Measurements from ENCODE around the gene SEMA4D.
A peak's percentile ranks its signal among the peaks of the same experiment; 100 is the strongest.
"Not testable (repeated sequence)": the region's sequence is repeated elsewhere in the genome, so short reads cannot be mapped to it uniquely, and the experiment has no call there.

The SEMA4D gene

DNA sequence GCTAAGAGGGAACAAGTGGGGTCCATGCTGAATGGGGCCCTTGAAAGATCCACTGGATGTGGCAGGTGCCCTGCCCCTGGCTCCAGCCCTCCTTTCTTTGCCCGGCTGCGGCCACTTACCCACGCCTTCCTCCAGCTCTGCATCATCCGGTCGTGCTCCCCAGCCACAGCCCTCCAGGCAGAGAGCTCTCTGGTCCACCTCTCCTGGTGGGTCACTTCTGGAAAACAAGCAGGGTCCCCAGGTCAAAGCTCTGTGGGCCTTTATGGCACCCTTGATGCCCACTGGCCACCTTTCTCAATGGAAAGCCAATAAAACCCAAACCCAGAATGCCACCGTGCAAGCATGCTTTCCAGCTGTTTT lies 134.6 kb downstream of the SEMA4D start:
- DNase-seq = no peak

DNA sequence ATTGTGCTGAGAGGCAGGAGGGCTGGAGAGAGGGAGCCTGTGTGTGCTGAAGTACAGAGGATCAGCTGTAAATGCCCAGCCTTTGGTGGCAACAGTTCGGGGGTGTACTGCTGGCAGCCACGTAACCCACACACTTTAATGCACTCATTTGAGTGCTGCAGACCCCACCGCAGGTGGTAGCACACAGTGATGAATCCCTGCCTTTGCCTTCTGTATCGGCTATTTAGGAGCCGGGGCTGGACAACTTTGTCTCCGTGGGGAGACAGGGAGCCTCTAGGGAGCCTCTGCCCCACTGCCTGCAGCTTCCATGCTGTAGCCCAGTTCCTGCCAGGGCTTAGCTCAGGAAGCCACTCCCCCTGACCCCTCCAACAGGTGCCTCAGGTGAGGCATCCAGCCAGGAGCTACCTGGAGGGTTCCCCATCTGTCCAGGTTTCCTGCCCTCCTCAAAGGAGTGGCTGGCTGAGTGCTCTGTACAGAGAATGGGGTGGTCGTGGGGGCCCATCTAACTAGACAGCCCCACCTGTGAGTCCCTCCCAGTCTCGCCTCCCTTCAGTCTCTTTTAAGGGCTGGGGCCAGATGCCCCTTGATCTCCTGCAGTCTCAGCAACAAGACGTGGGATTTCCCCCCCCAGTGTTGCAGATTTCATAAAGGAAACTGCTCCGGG lies 135.1 kb downstream of the SEMA4D start:
- no peak for DNase-seq

DNA sequence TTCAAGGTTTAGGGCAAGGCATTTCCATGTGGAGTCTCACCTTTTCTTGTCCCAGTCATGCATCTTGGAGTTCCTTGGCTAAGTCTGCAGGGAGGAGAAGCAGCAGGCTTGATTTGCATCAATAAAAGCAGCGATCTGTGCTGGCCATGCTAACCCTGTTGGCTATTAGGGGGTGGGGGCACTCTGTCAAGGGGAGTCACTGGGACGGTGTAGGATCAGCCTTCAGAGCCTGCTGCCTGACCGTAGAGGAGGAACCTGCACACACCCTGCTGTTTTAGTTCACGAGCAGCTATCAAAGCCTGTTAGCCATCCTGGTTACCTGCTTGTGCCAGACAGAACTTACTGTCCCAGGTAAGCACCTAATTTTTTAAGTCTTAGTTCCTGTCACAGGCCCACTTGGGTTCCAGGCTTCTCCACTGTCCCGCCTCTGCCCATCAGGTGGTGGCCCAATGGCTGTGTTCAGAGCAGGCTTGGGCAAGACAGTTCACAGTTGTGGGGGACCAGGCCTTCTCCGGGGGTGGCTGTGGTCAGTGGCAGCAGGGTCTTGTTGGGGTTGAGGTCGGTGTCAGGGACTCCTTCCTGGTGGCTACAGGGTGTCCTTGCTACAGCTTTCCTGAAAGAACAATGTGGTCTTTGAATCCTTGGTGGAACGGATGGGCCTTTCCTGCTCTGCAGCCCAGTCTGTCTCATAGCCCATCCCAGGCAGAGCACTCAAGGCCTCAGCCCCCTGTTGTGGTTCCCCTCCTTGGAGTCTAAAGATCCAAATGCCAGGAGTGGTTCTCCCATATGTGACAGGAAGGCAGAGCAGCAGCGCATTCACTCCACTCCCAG lies 135.9 kb downstream of the SEMA4D start:
- no peak for DNase-seq

DNA sequence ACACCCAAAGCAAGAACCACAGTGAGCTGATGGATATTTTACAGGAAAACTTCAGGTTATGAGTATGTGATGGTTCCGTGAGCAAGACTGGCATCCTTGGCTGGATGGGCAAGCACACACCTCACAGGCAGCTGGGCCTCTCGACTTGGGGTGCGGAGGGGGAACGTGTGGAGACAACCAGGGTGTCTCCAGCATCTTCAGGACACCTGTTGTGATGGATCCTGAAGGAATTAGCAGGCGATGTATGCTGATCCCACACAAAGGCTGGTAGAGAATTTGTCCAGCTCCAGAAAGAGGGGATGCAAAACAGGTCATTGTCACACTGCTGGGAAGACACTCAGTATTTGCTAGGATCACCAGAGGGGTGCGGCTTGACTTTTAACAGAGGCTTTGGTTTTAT lies 136.9 kb downstream of the SEMA4D start:
- DNase-seq = no peak

DNA sequence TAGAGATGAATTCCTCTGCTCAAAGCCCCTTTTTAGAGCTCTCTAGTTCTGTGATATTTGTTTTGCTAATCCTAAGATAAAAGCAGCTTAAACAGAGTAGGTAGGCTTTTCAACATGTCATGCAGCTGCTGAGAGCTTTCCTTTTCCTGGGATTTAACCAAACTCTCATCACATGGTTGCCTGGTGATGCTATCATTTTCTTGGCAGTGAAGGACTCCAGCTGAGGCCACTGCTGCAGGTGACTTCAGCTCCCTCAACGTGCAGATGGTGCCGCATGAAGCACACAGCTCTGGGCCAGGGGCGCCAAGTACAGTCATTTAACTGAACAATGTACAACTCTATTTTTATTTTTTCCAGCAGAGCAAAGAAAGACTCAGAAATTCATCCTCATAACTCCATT lies 137.4 kb downstream of the SEMA4D start:
- DNase-seq = no peak

DNA sequence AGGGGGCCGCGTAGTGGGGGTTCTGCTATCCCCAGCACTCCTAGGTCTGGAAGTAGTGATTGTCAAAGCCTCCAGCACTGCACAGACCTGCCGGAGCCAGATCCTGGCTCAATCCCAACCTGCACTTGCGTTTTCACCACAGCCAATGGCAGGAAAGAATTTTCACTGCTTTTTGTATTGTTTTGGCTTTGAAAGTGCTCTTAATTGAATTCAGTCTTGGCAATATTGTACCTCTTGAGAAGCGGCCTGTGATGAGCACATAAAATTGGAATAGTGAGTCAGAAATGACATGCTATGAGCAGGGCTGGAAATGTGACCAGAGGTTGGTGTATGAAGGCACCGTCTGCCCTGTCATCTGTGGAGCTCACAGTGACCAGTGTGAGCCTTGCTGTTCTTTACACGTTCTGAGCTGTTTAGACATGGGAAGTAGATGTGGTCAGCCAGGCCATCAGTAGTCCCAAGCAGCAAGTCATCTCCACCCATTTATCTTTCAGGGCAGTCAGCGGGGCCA lies 138.1 kb downstream of the SEMA4D start:
- no peak for DNase-seq

DNA sequence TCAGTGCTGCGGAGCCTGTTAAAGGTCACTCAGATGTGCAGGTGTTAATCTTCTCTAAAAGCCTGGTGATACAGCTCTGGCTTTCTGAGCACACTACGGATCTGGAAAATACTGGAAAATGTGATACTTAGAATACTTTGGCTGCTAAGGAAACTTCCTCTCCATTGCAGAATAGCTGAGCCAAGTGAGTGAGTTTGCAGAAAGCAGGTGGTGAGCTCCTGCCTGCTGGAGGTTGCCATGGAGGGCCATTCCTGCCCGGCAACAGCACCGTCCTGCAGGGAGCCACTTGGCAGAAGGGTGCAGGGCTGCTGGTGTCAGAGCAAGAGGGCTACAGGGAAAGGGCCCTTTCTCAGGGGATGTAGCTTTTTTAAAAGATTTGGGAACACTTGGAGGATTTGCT lies 138.9 kb downstream of the SEMA4D start:
- DNase-seq = no peak

DNA sequence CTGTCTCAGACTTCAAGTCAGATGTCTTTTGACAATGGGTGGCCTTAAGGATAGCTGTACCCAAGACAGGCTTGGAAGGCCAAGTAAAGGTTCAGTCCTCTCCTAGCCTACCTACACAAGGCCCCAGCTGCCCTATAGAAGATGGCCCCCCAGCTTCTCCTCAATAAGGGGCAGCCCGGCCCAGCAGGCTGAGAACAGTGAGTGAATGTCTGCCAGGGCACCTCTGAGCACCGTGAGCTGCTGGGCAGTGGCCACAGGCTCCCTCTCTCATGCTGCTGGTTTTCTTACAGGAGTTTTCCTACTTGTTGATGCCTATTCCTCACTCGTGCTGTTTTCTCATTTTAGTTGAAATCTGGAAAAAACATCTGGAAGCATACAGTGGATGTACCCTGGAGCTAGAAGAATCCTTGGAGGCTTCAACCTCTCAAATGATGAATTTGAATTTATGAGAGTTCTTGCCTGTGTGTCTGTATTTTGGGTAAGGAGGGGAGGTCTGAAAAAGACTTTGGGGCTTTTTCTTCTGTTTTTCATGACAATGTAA lies 139.5 kb downstream of the SEMA4D start:
- DNase-seq = no peak

DNA sequence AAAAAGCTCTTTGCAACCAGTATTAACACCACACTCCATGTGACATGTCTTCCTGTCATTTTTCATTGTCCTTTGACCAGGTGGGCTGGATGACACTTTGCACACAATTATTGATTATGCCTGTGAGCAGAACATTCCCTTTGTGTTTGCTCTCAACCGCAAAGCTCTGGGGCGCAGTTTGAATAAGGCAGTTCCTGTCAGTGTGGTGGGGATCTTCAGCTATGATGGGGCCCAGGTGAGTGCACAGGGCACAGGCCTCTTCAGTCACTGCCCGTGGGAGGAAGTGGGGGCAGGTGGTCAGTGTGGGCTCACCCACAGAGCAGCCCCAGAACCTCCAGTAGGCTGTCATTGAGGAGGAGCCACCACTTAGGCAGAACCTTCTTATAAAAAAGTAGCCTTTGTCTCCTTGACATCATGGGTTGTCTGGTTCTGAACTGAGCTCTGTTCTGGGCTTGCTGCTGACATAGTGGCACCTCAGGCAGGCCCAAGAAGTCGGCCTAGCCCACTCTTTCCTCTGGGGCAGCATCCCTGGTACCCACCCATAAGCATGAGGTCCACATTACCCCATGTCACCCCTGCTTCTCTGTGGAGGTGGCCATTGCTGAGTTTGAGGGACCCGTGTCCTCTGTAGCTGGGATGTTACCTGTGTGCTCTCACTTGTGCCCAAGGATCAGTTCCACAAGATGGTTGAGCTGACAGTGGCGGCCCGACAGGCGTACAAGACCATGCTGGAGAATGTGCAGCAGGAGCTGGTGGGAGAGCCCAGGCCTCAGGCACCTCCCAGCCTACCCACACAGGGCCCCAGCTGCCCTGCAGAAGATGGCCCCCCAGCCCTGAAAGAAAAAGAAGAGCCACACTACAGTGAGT lies 140.3 kb downstream of the SEMA4D start:
- no peak for DNase-seq

DNA sequence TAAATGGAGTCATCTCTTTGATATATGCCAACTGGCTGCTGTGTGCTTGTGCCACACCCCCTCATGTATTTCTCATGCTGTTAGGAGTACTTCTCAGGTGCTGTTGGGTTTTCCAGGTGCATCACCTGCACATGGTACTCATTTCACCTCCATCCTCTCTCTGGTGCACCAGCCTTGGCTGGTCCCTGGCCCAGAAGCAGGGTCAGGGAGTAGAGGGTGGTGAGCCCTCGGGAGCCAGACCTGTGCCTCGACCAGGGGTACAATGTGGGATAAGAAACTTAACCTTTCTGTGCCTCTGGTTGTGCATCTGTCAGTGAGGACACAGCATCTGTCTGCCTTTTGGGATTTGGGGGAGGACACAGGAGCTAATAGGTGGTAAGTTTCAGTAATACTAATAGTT lies 141.1 kb downstream of the SEMA4D start:
- no peak for DNase-seq

DNA sequence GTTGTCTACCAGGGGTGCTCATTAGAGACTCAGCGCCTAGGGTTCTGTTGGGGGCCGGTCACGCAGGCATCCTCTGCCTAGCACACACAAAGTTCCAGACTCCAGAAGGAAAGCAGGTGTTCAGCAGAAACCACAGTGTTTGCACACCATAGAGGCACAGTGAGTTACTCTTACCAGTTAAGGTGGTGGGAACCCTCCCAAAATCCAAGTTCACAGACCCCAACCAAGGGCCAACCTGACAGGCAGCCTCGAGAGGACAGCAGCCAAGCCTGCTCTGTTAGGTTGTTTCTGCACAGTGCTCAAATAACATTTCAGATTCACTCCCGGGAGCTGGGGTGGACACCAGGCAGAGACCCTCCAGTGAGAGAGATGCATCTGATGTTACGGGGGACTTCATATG lies 143.4 kb downstream of the SEMA4D start:
- DNase-seq = no peak

DNA sequence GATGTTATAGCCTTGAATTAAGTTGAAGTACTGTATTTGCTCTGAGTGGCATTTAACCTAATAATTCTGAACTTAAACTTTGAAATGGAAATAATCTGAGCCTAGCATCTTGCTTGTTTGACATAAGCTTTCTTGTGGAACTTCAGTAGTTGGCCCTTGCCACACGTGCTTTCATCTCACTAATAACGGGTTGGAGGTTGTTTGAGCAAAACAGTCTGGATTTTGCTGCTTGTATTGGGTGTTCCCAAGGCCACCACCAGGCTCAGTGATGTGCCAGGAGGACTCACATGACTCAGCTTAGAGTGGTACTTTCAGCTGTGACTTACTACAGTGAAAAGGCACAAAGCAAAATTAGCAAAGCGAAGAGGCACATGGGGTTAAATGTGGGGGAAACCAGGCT lies 143.9 kb downstream of the SEMA4D start:
- DNase-seq = no peak

DNA sequence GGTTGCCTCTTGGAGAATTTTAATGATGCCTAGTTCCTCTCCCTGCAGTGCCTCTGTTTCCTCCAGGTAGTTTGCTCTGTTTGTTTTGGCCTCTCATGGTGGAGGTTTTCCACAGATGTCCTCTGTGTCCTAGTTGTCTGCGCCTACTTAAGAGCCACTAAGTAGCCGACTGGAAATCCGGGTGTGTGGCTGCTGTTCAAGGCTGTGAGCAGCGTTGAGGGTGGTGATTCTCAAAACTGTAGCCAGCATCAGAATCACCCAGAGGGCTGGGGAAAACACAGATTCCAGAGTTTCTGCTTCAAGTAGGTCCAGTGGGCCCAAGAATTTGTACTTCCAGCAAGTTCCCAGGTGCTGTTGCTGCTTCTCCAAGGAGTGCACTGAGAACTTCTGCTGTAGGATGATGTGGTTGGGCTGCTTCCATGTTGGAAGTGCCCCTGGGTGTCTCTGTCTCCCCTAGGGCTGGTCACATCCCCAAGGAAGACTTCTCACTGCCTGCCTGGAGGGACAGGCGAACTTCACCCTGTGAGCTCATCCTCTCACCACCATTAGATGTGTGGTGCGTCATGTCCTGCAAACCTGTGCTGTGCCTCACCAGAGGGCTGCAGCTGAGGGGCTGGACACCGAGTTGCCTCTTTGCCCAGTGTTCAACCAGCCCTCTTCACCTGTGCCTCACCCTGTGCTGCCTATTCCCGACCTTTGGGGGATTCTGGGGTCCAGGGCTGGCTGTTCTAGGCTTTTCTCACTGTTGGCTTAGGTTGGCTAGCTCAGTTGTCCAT lies 144.9 kb downstream of the SEMA4D start:
- DNase-seq = no peak

DNA sequence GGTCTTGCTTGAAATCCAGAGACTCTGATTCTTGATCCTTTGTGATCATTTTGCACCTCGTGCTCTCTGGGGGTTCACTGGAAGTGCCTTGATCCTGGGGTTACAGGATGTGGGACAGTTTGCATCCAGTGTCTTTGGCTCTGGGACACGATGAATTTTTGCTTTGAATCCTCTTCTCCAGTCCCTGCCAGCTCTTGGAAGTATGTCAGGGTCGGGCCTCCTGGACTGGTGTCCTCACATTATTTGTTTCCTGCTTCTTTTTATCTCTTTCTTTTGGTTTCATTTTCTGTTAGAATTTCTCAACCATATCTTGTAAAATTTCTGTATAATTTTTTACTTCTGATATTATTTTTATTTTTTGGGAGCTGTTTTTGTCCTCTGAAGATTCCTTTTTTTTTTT lies 145.5 kb downstream of the SEMA4D start:
- peak; percentile 27 for DNase-seq

DNA sequence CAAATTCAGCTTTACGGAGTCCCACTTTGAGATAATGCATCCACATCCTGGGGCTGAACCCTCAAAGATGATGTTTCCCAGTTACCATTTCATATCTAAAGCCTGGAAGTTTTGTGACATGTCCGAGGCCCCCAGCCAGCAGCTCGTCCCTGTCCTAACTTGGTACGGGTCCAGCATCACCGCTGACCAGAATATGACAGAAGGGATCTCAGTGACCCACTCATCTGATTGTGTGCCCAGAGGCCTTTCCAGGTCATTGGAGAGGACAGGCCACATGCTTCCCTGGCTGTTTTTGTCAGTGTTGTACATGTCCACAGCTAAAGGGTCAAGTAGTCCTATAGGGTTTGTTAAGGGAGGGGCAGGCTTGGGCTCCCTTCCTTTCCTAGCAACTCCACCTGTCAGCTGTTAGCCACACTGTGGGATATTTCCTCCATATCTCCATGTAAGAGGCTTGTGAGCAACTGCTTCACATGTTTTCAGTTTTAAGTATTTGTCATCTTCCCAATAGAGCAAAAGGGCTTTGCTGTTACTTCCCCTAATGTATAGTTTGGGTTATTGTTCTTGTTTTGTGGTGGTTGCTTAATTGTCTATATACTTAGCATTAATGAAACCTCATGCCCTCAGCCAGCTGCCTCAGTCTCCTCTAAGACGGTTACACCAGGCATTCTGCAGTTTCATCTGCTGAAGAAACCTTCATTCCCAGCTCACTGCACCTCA lies 146.2 kb downstream of the SEMA4D start:
- peak; percentile 65 for DNase-seq

DNA sequence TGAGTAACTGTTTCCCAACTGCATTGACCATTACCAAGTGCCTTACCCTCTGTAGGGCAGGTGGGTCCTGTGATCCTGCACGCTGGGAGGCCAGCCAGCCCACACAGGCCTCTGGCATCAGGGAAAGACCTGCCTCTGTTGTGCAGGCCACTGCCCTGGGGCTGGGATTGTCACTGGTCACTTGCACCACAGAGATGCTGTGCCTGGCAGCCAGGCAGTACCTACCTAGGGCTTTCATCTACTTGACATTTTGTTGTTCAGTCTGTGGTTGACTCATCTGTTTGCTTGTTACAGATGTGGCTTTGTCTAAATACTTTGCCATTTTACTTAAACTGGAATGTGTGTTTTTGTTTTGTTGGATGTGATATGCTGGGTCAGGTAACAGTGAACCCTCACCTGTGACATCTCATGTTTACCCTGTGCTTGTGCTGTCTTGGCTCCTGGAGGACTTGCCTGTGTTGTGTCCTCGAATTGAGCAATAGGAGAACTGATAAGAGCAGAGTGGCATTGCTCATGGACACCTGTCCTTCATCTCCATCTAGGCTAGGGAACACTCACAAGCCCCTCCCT lies 146.8 kb downstream of the SEMA4D start:
- DNase-seq = no peak

DNA sequence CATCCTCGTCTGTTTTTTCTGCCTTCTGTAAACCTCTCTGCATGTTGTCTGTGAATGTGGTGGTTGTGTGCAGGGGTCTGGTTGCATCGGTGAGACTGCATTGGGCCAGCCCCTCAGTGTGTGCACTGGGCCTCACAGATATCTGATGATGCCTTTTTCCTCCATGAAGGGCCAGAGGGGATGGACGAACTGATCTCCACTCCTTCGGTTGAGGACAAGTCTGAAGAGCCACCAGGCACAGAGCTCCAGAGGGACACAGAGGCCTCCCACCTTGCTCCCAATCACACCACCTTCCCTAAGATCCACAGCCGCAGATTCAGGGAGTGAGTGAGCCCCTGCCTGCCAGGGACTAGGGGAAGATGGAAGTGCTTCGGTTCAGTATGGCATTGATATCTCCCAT lies 148.3 kb downstream of the SEMA4D start:
- no peak for DNase-seq

DNA sequence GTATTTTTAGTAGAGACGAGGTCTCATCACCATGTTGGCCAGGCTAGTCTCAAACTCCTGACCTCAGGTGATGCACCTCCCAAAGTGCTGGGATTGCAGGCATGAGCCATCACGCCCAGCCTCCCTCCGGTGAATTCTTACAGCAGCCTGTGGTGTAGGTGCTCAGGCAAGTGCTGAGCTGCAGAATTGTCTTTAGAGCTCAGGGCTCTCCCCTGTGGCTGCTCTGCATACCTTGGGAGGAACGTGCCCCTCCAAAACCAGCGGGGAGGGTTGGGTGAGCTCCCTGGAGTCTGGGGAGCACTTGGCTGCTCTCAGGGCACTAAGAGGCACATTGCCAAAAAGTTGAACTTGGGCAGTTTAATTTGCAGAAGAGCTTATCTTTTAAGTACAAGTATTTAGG lies 150.3 kb downstream of the SEMA4D start:
- no peak for DNase-seq

DNA sequence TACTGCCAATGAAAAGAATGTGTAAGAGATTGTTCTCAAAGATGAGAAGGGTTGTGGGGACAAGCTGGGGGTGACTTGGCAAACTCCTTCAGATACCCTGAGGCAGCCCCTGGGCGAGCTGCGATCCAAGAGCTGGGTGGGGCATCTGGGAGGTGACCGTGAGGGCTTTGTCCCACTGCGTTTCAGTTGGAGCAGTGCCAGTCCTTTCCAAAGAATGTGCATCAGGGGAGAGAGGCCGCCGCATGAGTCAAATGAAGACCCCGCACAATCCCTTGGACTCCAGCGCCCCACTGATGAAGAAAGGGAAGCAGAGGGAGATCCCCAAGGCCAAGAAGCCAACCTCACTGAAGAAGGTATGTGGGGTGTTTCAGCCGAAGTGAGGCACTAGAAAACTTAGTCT lies 151.2 kb downstream of the SEMA4D start:
- no peak for DNase-seq

DNA sequence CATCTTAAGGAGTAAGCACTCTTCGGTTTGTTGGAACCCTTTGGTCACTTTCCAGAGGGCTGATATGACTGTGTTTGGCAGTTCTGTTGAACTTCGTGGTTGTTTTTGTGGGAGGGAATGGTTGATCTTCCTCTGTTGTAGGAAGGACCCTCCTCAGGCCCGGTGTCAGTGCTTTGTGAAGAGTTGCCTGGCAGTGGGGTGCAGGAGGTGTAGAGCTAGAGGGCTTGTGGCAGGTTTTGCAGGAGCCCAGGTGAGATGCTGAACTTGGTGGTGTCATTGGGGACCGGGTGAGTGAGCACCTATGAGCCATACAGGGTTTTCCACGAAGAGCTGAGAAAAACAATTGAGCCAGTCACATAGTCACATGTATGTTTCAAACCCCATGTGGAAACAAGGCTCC lies 152.4 kb downstream of the SEMA4D start:
- DNase-seq = no peak

DNA sequence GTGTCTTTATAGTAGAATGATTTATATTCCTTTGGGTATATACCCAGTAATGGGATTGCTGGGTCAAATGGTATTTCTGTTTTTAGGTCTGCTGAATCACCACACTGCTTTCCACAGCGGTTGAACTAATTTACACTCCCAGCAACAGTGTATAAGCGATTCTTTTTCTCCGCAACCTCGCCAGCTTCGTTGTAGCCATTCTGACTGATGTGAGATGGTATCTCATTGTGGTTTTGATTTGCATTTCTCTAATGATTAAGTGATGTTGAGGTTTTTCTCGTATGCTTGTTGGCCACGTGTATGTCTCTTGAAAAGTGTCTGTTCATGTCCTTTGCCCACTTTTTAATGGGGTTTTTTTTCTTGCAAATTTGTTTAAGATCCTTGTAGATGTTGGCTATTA lies 154.1 kb downstream of the SEMA4D start:
- DNase-seq = not testable (repeated sequence)
